Erythroblast (primary cell): ENCODE results near the gene DOCK4.

ENCODE experiments used
- GATA1 ChIP-seq: IDR thresholded peaks from 2 replicates; pipeline ENCODE4 v1.6.1; 2011; ENCODE audit warnings: low read depth, mild to moderate bottlenecking, control low read depth, low read length, moderate library complexity
- POLR2A ChIP-seq: IDR thresholded peaks from 2 replicates; pipeline ENCODE4 v1.6.1; 2011; ENCODE audit warnings: mild to moderate bottlenecking, low read length

DNA sequence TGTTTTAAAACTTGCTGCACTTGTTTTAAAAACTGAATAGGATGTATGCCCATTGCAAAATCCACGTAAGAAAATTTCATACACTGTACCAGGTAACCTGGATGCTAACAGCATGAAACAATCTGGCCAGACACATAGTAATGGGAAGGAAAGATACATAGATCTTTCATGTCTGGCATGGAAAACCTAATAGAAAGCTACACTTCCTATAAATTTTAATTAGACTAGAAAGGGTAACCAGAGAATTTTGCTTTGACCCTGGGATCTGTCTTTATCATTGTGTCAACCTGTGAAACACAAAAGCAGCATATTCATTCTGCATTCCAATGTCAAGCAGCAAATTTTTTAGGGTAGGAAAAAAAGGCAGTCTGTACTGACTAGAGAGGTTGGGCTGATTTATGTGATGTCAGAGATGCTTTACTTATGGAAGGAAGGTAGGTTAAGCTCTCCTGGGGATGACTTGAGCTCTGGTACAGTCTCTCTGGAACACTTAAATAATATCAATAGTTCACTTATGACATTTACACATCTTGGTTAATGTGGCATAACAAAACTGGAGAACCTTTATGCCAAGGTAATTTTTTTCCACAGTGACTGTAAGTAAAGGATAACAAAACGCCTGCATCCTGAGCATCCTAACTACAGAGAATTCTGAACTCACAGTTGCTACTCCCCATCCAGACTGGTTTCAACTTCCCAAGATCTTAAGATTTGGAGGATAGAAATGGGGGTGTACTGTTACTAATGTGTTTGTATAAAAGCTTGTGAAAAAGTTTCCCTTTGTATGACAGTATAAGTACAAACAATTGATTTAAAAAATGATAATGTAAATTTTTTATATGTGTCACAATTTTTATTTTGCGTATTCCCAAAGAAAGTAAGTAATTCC lies 44.7 kb downstream of the DOCK4 start:
- TF ChIP-seq POLR2A (no peak), GATA1 (no peak)
